GM21737 (cell line): ENCODE measurements around the gene PALM.

Experiments
- ATAC-seq: cut with Tn5 transposase; IDR thresholded peaks from one replicate; pipeline ENCODE4 v1.9.1; 2021; ENCODE audit warnings: mild to moderate bottlenecking, moderate library complexity; ENCODE audit not compliant: unreplicated experiment

Gene PALM

GRCh38 chr19:750640-751423 lies 42.1 kb downstream of the PALM start, which contains the start of gene MISP:
Gene MISP (plus strand): TSS chr19:751112. CDS start chr19:756947, 5,835 bp downstream.
- ATAC-seq, result no peak

GRCh38 chr19:751501-752341 lies 43.0 kb downstream of the PALM start:
- ATAC-seq, result no peak

GRCh38 chr19:752652-753517 lies 44.1 kb downstream of the PALM start:
- ATAC-seq, result no peak

GRCh38 chr19:754530-754929 lies 45.8 kb downstream of the PALM start:
- ATAC-seq, result no peak

GRCh38 chr19:755063-755462 lies 46.3 kb downstream of the PALM start:
- no peak for ATAC-seq

- no peak for ATAC-seq
Observed at GRCh38 chr19:756236-756635, 47.5 kb downstream of the PALM start.

- no peak for ATAC-seq
Observed at GRCh38 chr19:756821-757688, 48.3 kb downstream of the PALM start.

- ATAC-seq, result no peak
Observed at GRCh38 chr19:757811-758668, 49.3 kb downstream of the PALM start.

GRCh38 chr19:763181-763580 lies 54.4 kb downstream of the PALM start:
- no peak for ATAC-seq

GRCh38 chr19:763869-764268 lies 55.1 kb downstream of the PALM start:
- ATAC-seq, result no peak

GRCh38 chr19:764301-764700 lies 55.6 kb downstream of the PALM start:
- ATAC-seq, result no peak

- ATAC-seq, result no peak
Observed at GRCh38 chr19:765179-765738, 56.5 kb downstream of the PALM start.

GRCh38 chr19:768424-768823 lies 59.7 kb downstream of the PALM start:
- ATAC-seq, result no peak

- no peak for ATAC-seq
Observed at GRCh38 chr19:769616-770015, 60.9 kb downstream of the PALM start.

- no peak for ATAC-seq
Observed at GRCh38 chr19:771332-771785, 62.6 kb downstream of the PALM start.

- no peak for ATAC-seq
Observed at GRCh38 chr19:772063-772462, 63.3 kb downstream of the PALM start.

- ATAC-seq, result no peak
Observed at GRCh38 chr19:772730-773436, 64.1 kb downstream of the PALM start.

GRCh38 chr19:776549-776948 lies 67.8 kb downstream of the PALM start:
- ATAC-seq, result no peak
